Epithelial cell of proximal tubule (primary cell): Measurements from ENCODE around the gene ALKBH5. TPM values are rescaled to one million over a fixed set of nuclear protein-coding genes. Genes with fewer than 3 reads are reported as not detected.

Experiments used
- DNase-seq: peaks from one replicate; pipeline ENCODE4 v3.0.0-alpha.2; 2011; ENCODE audit warnings: low read depth
- H3K4me3 ChIP-seq: 2 replicates; pipeline ENCODE4 v1.5.1; 2011; ENCODE audit warnings: low read depth, mild to moderate bottlenecking, low read length
- CTCF ChIP-seq: conservative IDR thresholded peaks from 2 replicates; pipeline ENCODE4 v1.5.1; 2012; ENCODE audit warnings: low read depth, mild to moderate bottlenecking, low read length
- total RNA-seq: library from RNA; depleted of rRNA; stranded (reverse); fragments of >200 nt; gene quantifications from 2 replicates; pipeline ENCODE4 v1.2.3, GENCODE V29; 2015

The ALKBH5 gene
- total RNA-seq, 1 donor from 2014 or later: 81.2 TPM

DNA sequence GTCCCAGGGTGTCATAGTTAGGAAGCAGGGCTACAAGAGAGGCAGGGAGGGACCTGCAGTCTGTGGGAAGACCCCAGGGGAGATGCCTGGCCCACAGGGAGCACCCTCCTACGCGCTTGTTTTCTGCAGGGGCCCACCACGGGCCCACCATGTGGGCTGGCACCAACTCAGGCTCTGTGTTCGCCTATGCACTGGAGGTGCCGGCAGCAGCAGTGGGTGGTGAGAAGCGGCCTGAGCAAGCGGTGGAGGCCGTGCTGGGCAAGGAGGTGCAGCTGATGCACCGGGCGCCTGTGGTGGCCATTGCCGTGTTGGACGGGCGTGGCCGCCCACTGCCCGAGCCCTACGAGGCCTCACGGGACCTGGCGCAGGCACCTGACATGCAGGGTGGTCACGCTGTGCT lies 56.8 kb downstream of the ALKBH5 start:
- no peak for DNase-seq
- H3K4me3 ChIP-seq: no peak overlapping the region
- TF ChIP-seq CTCF: no peak

DNA sequence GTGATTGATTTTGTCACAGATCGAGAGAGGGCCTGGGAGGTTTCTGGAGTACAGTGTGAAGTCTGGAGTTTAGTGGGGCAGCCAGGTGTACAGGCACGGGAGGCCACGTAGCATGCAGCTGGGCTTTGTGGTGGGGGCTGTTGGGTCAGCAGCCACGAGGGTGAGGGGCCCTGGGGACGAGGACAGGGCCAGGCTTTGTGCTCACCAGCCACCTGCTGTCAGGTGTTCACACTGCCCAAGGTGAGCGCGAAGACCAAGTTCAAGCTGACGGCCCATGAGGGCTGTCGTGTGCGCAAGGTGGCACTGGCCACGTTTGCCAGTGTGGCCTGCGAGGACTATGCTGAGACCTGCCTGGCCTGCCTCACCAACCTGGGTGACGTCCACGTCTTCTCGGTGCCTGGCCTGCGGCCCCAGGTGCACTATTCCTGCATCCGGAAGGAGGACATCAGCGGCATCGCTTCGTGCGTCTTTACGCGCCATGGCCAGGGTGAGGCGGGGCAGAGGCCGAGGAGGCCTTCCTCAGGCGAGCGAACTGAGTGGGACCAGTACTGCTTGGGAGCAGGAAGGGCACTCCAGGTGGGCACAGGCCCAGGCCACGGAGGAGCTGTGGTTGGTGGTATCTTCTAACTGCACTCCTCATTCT lies 57.7 kb downstream of the ALKBH5 start:
- H3K4me3 ChIP-seq: no peak overlapping the region
- no peak for DNase-seq
- TF ChIP-seq CTCF: no peak

- no peak for TF ChIP-seq CTCF
- DNase-seq: no peak
- H3K4me3 ChIP-seq: no peak overlapping the region
Measured at GRCh38 chr17:18245038-18245776, 61.6 kb downstream of the ALKBH5 start.

- no peak for TF ChIP-seq CTCF
- DNase-seq: no peak
- no peak overlapping the region for H3K4me3 ChIP-seq
Measured at GRCh38 chr17:18246109-18246725, 62.6 kb downstream of the ALKBH5 start.

GRCh38 chr17:18246880-18247612 lies 63.4 kb downstream of the ALKBH5 start:
- no peak for TF ChIP-seq CTCF
- no peak overlapping the region for H3K4me3 ChIP-seq
- DNase-seq: no peak

- no peak for TF ChIP-seq CTCF
- DNase-seq: no peak
Measured at GRCh38 chr17:18247613-18248001, 64.0 kb downstream of the ALKBH5 start.

More at GRCh38 chr17:18247613-18248001, 64.0 kb downstream of the ALKBH5 start:
- H3K4me3 ChIP-seq: no peak overlapping the region
